NOMO-1 treated with dmso at 0.1 percent for 144 hours (cell line): ENCODE results near the gene CALHM5.
"Not testable (repeated sequence)": the region's sequence is repeated elsewhere in the genome, so short reads cannot be mapped to it uniquely, and the experiment has no call there.

Experiments
- DNase-seq: peaks from one replicate; lab custom pipeline; 2025; ENCODE audit not compliant: unreplicated experiment; lab: John Stamatoyannopoulos, UW

CALHM5 gene

GRCh38 chr6:116511424-116512110 lies at the start of gene CALHM5:
TSS of gene CALHM5 (plus strand) at chr6:116511639. CDS start at chr6:116511697, 58 bp downstream.
- DNase-seq = no peak

- DNase-seq = peak; percentile 24
Measured at GRCh38 chr6:116461932-116462885, 49.2 kb upstream of the CALHM5 start.

GRCh38 chr6:116463301-116463700 lies 48.1 kb upstream of the CALHM5 start:
- no peak for DNase-seq

DNA sequence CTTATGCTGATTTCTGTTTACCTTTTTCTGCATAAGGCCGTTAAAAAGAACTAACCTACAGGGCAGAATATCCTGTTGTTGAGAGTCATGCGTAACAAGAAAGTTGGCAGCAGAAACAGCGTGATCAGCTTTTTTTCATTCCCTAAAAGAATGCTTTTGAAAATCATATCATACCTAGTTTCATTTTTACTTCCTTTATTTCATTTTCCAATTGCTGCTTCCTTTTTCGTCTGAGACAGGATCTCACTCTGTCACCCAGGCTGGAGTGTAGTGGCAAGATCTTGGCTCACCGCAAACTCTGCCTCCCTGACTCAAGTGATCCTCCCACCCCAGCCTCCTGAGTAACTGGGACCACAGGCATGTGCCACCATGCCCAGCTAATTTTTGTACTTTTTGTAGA lies 46.2 kb upstream of the CALHM5 start:
- peak; percentile 64 for DNase-seq

DNA sequence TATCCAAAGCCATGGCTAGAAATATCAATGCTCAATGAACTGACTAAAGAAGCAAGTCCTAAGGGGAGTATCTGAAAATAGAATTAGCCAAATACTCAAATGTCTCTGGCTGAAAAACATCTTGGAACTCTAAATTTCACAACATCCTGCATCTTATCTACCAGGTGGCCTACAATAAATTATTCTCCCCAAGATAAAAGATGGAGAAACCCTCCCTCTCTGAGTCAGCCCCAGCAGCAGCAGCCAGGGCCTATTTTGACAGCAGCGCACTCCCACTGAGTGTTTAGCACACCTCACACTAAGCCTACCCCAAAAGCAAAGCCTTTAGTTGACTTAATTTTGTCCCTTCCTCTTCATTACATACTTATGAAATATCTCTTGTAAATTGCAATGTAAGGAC lies 44.3 kb upstream of the CALHM5 start:
- no peak for DNase-seq

DNA sequence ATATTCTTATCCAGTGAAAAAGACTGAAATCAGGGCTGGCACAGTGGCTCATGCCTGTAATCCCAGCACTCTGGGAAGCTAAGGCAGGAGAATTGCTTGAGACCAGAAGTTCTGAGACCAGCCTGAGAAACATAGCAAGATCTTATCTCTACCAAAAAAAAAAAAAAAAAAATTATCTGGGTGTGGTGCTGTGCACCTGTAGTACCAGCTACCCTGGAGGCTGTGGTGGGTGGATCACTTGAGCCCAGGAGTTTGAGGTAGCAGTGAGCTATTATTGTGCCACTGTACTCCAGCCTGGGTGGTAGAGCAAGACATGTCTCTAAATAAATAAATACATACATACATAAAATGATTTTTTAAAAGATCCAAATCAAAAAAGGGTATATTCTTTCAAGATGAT lies 43.9 kb upstream of the CALHM5 start:
- no peak for DNase-seq

DNA sequence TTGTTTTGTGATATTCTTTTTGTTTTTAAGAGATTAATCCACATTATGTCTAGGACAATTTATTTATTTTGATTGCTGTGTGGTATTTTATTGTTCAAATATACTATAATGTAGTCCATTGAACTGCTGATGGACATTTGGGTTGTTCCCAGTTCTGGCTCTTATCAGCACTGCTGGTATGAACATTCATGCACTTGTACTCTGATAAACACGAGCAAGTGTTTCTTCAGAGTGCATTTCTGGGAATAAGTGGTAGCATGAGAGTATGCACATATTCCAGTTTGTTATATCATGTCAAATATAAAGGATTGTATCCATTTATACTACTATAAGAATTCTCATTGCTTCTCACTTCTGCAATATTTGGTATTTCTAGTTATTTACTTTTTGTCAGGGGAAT lies 43.1 kb upstream of the CALHM5 start:
- DNase-seq = no peak

DNA sequence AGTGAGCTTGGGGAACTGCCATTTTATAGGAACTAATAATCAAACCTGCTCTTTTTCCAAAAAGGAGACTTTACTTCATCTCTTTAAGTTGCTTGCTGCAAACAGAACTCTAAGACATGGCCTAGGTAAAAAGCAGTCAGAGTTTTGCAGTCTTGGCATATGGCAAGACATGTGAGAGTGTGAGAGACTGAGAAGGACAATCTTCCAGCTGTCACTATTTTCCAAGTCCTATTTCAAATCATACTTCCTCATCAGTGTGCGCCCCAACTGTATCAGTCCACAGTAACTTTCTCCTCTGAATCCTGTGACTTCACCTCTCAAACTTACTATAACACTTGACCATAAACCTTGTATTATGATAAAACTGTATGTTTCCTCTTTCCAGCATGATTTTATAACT lies 39.9 kb upstream of the CALHM5 start:
- no peak for DNase-seq

DNA sequence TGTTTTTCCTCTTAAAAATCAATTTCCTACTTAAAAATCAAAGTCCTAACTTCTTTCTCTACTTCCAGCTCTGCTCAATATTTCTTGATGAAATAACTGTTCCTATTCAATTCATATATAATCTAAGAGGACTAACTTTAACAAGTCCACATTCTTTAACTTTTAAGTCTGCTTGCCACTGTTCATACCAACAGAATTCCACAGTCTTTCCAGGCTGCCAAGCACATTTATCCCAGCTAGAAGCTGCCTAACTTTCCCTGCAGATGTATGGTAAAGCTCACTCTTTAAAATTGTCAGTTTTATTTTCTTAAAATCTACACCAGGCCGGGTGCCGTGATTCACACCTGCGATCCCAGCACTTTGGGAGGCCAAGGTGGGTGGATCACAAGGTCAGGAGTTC lies 38.7 kb upstream of the CALHM5 start:
- DNase-seq = no peak

DNA sequence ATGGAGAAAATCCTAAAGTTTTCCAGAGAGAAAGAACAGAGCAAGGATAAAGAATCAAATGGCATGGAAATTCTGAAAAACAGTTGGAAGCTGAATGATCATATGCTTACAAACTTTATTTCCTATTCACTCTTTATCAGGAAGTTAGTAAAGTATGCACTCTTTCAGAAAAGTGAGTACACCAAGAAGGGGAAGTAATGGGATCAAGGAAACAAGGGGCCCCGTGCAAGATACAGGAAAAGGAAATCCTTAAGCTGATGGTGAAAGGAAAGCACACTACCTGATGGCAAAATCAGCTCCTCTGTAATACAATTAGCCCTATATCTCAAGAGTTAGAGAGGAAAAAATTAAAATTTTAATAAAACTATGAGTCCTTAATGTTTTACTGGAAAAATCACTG lies 36.3 kb upstream of the CALHM5 start:
- peak; percentile 33 for DNase-seq

GRCh38 chr6:116476002-116476678 lies 35.3 kb upstream of the CALHM5 start:
- DNase-seq = peak; percentile 91

DNA sequence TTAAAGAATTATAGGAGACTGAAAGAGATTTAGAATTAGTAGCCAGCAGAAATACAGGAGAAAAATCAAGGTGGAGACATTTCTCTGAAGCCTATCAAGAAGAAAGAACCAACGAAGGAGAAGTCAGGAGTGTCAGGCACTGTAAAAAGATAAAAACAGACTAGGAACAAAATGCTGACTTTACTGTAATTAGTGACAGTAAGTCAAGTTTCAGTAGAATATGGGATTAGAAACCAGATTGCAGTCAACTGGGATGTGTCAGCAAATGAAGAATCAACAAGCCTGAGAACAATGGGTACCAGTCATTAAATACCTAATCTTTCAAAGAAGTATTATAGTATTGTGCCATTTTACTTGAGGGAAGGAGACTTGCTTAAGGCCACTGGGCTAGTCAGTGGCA lies 28.7 kb upstream of the CALHM5 start:
- DNase-seq = no peak

DNA sequence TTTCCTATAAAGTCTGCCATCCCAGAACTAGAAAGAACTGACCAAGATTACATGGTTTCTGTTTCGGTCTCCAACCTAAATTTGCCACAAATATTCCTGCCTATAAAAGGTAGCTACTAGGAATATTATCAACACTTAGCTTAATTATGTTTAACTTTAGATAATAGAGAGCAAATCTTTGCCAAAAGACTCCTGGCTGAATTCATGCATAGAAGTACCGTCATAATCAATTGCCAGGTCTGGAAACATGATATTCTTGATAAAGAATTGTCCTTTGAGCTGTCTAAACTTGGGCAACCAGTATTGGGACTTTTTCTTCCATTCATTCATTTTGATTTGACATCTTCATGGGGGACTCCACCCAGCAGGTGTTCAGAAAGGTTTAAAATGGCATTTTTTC lies 27.8 kb upstream of the CALHM5 start:
- no peak for DNase-seq

DNA sequence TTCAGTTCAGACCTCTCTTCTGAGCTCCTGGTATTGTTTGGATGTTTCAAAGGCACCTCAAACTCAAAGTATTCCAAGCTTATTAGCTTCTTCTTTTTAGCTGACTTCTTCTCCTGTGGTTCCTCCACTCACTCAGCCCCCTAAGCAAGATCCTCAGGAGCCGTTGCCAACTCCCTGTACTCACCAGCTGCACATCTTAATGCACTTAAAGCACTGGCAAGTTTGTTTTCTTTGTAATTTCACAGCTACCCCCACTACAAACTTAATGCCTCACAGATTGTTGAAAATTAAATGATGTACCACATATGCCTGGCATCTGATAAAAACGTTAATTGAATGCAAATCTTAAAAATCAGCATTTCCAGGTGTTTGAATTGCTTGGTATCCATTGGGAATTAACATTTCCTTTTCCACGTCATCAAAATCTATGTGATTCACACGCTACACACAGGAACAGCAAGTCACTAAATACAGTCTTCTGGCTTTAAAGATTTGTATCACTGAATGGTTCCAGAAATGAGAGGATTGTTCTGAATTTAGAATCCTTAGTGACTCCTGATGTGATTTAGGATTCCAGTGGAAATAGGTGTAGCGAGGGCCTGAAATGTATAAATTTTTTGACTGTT lies 25.8 kb upstream of the CALHM5 start:
- DNase-seq = no peak

DNA sequence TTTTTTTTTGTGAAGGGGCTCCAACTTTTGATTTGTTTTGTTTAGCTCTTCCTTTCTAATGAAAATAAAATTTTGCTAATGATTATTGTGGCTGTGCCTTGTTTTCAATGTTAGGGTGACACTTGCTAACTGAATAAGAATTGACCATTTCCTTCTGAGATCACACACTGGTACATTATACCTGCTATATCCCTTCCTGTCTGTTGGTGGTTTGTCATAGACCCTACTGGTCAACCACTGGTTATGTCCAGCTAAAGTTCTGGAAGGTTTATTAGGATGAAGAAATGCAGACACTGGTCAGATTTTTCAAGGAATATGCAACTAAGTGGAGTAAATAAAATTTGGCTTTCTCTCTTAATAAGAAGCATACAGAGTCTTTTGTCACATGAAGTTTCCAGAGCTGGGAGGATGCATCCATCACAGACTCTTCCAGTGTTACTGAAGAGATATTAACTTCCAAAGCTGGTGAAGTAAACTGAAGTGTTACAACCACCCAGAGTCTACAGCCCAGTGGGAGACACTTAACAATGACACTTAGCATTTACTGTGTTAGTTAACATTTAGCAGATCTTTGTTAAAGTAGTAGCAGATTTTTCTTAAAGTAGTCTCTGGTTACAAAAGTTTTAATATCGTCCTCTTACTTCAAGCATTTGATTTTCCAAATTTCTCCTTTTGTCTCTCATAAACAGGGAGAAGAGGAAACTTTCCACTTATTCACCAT lies 19.7 kb upstream of the CALHM5 start:
- no peak for DNase-seq

DNA sequence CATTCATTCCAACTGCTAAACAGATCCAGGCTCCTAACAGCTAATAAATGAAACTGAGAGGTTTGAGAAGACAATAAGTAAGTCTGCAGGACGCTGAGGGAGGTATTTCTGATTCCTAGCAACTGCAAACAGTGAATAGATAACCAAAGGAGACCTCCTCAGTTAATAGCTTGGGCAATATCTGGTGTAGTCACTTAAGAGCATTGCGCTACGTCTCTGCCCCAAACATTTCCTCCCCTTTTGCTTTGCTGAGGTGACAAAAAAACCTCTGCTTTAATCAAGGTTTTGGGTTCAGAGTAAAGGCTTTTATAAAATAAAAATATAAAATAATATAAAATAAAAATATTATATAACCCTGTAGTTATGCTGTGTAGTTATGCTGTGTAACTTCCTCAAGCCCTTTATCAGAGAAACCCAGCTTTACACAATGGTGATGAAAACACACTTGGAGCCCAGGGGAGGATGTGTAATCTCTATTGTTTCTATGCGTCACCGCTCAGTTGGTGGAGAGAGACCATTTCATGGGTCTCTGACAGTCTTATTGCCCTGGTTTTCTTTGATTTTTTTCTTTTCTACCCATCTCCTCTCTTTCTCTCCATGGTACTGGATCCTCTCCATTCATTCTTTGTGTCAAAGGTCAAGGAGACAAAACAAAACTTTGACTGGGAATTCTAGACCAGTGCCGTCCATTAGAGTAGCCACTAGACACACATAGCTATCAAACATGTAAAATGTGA lies 18.9 kb upstream of the CALHM5 start:
- no peak for DNase-seq

GRCh38 chr6:116495161-116495560 lies 16.3 kb upstream of the CALHM5 start:
- DNase-seq = not testable (repeated sequence)

GRCh38 chr6:116497113-116497676 lies 14.2 kb upstream of the CALHM5 start:
- DNase-seq = no peak

DNA sequence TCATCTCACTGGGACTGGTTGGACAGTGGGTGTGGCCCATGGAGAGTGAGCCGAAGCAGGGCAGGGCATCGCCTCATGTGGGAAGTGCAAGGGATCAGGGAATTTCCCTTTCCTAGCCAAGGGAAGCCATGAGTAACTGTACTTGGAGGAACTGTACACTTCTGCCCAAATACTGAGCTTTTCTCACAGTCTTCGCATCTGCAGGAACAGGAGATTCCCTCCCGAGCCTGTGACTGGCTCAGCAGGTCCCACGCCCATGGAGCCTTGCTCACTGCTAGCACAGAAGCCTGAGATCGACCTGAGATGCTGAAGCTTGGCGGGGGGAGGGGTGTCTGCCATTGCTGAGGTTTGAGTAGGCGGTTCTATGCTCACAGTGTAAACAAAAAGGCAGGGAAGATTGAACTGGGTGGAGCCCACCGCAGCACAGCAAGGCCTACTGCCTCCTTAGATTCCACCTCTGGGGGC lies 10.4 kb upstream of the CALHM5 start:
- no peak for DNase-seq
